ENCODE data around the gene NDUFA8.

NDUFA8 gene

GRCh38 chr9:122106576-122106975, 53.0 kb downstream of the NDUFA8 start:
- no peak overlapping the region for H2AFZ ChIP-seq (ENCODE audit: insufficient read depth, low read length, poor library complexity)
- no peak overlapping the region for H3K9ac ChIP-seq (ENCODE audit: low read length)
- no peaks in the 10 kb centered on the region for H3K79me2 ChIP-seq (ENCODE audit: control insufficient read depth, insufficient read depth, low read length, poor library complexity)
- H3K23ac ChIP-seq (ENCODE audit: low read length), result no peak overlapping the region
- H3K27ac ChIP-seq (ENCODE audit: low read depth, low read length), result no peak overlapping the region
- H2BK5ac ChIP-seq (ENCODE audit: low read depth, low read length, poor library complexity), result no peak overlapping the region
- H3K79me1 ChIP-seq (ENCODE audit: low read length), result no peaks in the 10 kb centered on the region
- H4K91ac ChIP-seq (ENCODE audit: low read depth, low read length), result no peak overlapping the region
- H2BK12ac ChIP-seq (ENCODE audit: low read length), result no peak overlapping the region
- no peak overlapping the region for H4K8ac ChIP-seq (ENCODE audit: low read depth, low read length)
- H3K4ac ChIP-seq (ENCODE audit: low read depth, low read length), result no peak overlapping the region
- no peak overlapping the region for H3K14ac ChIP-seq (ENCODE audit: low read length)
- H4K12ac ChIP-seq (ENCODE audit: low read depth, low read length), result no peak overlapping the region
- no peak overlapping the region for H3K4me2 ChIP-seq (ENCODE audit: low read length)
- H3K27me3 ChIP-seq (ENCODE audit: insufficient read depth, low read length), result no peaks in the 10 kb centered on the region
- no peaks in the 10 kb centered on the region for H3K36me3 ChIP-seq (ENCODE audit: control insufficient read depth in 1 of 2, insufficient read depth in 2 of 2, low read length in 2 of 2)
- DNase-seq, result no peak
- H2BK120ac ChIP-seq (ENCODE audit: insufficient read depth, low read length, poor library complexity), result no peak overlapping the region
- no peaks in the 10 kb centered on the region for H3K9me3 ChIP-seq (ENCODE audit: insufficient read depth, low read depth, low read length)
- H3K4me1 ChIP-seq (ENCODE audit: control insufficient read depth in 1 of 2, insufficient read depth in 2 of 2, low read length in 2 of 2), result no peaks in the 10 kb centered on the region
- H3K4me3 ChIP-seq (ENCODE audit: low read depth, low read length), result no peak overlapping the region
- whole genome bisulfite sequencing (ENCODE audit: extremely low coverage, insufficient coverage, insufficient read length), result no CpG with 5 or more reads among the region's 2 CpGs
- H2AK5ac ChIP-seq (ENCODE audit: low read length), result no peak overlapping the region
- no peak overlapping the region for H3K18ac ChIP-seq (ENCODE audit: low read length)

- no peaks in the 10 kb centered on the region for H3K4me1 ChIP-seq (ENCODE audit: control insufficient read depth in 1 of 2, insufficient read depth in 2 of 2, low read length in 2 of 2)
- H2AK5ac ChIP-seq (ENCODE audit: low read length), result no peak overlapping the region
- H4K12ac ChIP-seq (ENCODE audit: low read depth, low read length), result no peak overlapping the region
- H3K18ac ChIP-seq (ENCODE audit: low read length), result no peak overlapping the region
- H2AFZ ChIP-seq (ENCODE audit: insufficient read depth, low read length, poor library complexity), result no peak overlapping the region
- no peak overlapping the region for H3K4me3 ChIP-seq (ENCODE audit: low read depth, low read length)
- no peak overlapping the region for H2BK12ac ChIP-seq (ENCODE audit: low read length)
- no peaks in the 10 kb centered on the region for H3K79me2 ChIP-seq (ENCODE audit: control insufficient read depth, insufficient read depth, low read length, poor library complexity)
- H3K23ac ChIP-seq (ENCODE audit: low read length), result no peak overlapping the region
- H3K27ac ChIP-seq (ENCODE audit: low read depth, low read length), result no peak overlapping the region
- no peaks in the 10 kb centered on the region for H3K36me3 ChIP-seq (ENCODE audit: control insufficient read depth in 1 of 2, insufficient read depth in 2 of 2, low read length in 2 of 2)
- no peak overlapping the region for H4K91ac ChIP-seq (ENCODE audit: low read depth, low read length)
- no peaks in the 10 kb centered on the region for H3K9me3 ChIP-seq (ENCODE audit: insufficient read depth, low read depth, low read length)
- no peak overlapping the region for H4K8ac ChIP-seq (ENCODE audit: low read depth, low read length)
- DNase-seq, result no peak
- no peak overlapping the region for H3K14ac ChIP-seq (ENCODE audit: low read length)
- WGBS (ENCODE audit: extremely low coverage, insufficient coverage, insufficient read length), result no CpG with 5 or more reads among the region's 1 CpG
- no peaks in the 10 kb centered on the region for H3K79me1 ChIP-seq (ENCODE audit: low read length)
- H3K4me2 ChIP-seq (ENCODE audit: low read length), result no peak overlapping the region
- no peak overlapping the region for H3K9ac ChIP-seq (ENCODE audit: low read length)
- no peak overlapping the region for H3K4ac ChIP-seq (ENCODE audit: low read depth, low read length)
- no peak overlapping the region for H2BK5ac ChIP-seq (ENCODE audit: low read depth, low read length, poor library complexity)
- no peak overlapping the region for H2BK120ac ChIP-seq (ENCODE audit: insufficient read depth, low read length, poor library complexity)
- H3K27me3 ChIP-seq (ENCODE audit: insufficient read depth, low read length), result no peaks in the 10 kb centered on the region
These were observed 55.6 kb downstream of the NDUFA8 start for GRCh38 chr9:122103985-122104384.

- no CpG with 5 or more reads among the region's 2 CpGs for WGBS (ENCODE audit: extremely low coverage, insufficient coverage, insufficient read length)
- no peaks in the 10 kb centered on the region for H3K27me3 ChIP-seq (ENCODE audit: insufficient read depth, low read length)
- H2BK120ac ChIP-seq (ENCODE audit: insufficient read depth, low read length, poor library complexity), result no peak overlapping the region
These were observed 57.4 kb downstream of the NDUFA8 start for GRCh38 chr9:122102156-122102555.

GRCh38 chr9:122100756-122101155, 58.8 kb downstream of the NDUFA8 start:
- H2AK5ac ChIP-seq (ENCODE audit: low read length), result no peak overlapping the region
- no peak overlapping the region for H4K8ac ChIP-seq (ENCODE audit: low read depth, low read length)
- H4K12ac ChIP-seq (ENCODE audit: low read depth, low read length), result no peak overlapping the region
- no peaks in the 10 kb centered on the region for H3K36me3 ChIP-seq (ENCODE audit: control insufficient read depth in 1 of 2, insufficient read depth in 2 of 2, low read length in 2 of 2)
- H4K91ac ChIP-seq (ENCODE audit: low read depth, low read length), result no peak overlapping the region
- H3K27ac ChIP-seq (ENCODE audit: low read depth, low read length), result no peak overlapping the region
- H3K14ac ChIP-seq (ENCODE audit: low read length), result no peak overlapping the region
- no CpG with 5 or more reads among the region's 7 CpGs for WGBS (ENCODE audit: extremely low coverage, insufficient coverage, insufficient read length)
- no peaks in the 10 kb centered on the region for H3K9me3 ChIP-seq (ENCODE audit: insufficient read depth, low read depth, low read length)
- H3K4me2 ChIP-seq (ENCODE audit: low read length), result no peak overlapping the region
- no peak overlapping the region for H3K4ac ChIP-seq (ENCODE audit: low read depth, low read length)
- no peak overlapping the region for H3K23ac ChIP-seq (ENCODE audit: low read length)
- H2BK5ac ChIP-seq (ENCODE audit: low read depth, low read length, poor library complexity), result no peak overlapping the region
- H3K9ac ChIP-seq (ENCODE audit: low read length), result no peak overlapping the region
- no peak for DNase-seq
- H3K27me3 ChIP-seq (ENCODE audit: insufficient read depth, low read length), result no peaks in the 10 kb centered on the region
- H2BK12ac ChIP-seq (ENCODE audit: low read length), result no peak overlapping the region
- no peak overlapping the region for H3K4me3 ChIP-seq (ENCODE audit: low read depth, low read length)
- H2AFZ ChIP-seq (ENCODE audit: insufficient read depth, low read length, poor library complexity), result no peak overlapping the region
- H3K79me2 ChIP-seq (ENCODE audit: control insufficient read depth, insufficient read depth, low read length, poor library complexity), result no peaks in the 10 kb centered on the region
- H3K18ac ChIP-seq (ENCODE audit: low read length), result no peak overlapping the region
- H3K79me1 ChIP-seq (ENCODE audit: low read length), result no peaks in the 10 kb centered on the region
- H3K4me1 ChIP-seq (ENCODE audit: control insufficient read depth in 1 of 2, insufficient read depth in 2 of 2, low read length in 2 of 2), result no peaks in the 10 kb centered on the region
- H2BK120ac ChIP-seq (ENCODE audit: insufficient read depth, low read length, poor library complexity), result no peak overlapping the region

More at GRCh38 chr9:122102156-122102555, 57.4 kb downstream of the NDUFA8 start:
- Histone ChIP-seq H3K27ac (ENCODE audit: low read depth, low read length) (no peak overlapping the region), H3K18ac (ENCODE audit: low read length) (no peak overlapping the region), H2BK5ac (ENCODE audit: low read depth, low read length, poor library complexity) (no peak overlapping the region), H3K4me2 (ENCODE audit: low read length) (no peak overlapping the region), H3K9ac (ENCODE audit: low read length) (no peak overlapping the region), H3K23ac (ENCODE audit: low read length) (no peak overlapping the region), H2AFZ (ENCODE audit: insufficient read depth, low read length, poor library complexity) (no peak overlapping the region), H2BK12ac (ENCODE audit: low read length) (no peak overlapping the region), H3K79me2 (ENCODE audit: control insufficient read depth, insufficient read depth, low read length, poor library complexity) (no peaks in the 10 kb centered on the region), H3K9me3 (ENCODE audit: insufficient read depth, low read depth, low read length) (no peaks in the 10 kb centered on the region), H4K8ac (ENCODE audit: low read depth, low read length) (no peak overlapping the region), H4K12ac (ENCODE audit: low read depth, low read length) (no peak overlapping the region), H3K4ac (ENCODE audit: low read depth, low read length) (no peak overlapping the region), H3K4me3 (ENCODE audit: low read depth, low read length) (no peak overlapping the region), H3K36me3 (ENCODE audit: control insufficient read depth in 1 of 2, insufficient read depth in 2 of 2, low read length in 2 of 2) (no peaks in the 10 kb centered on the region), H2AK5ac (ENCODE audit: low read length) (no peak overlapping the region), H3K4me1 (ENCODE audit: control insufficient read depth in 1 of 2, insufficient read depth in 2 of 2, low read length in 2 of 2) (no peaks in the 10 kb centered on the region), H3K79me1 (ENCODE audit: low read length) (no peaks in the 10 kb centered on the region), H4K91ac (ENCODE audit: low read depth, low read length) (no peak overlapping the region), H3K14ac (ENCODE audit: low read length) (no peak overlapping the region)
- DNase-seq, result no peak

Data from trophoblast cell (in vitro differentiated cells and primary cell).